Stimulated activated CD4-positive, alpha-beta T cell treated with anti-CD3 and anti-CD28 coated beads, Interleukin-12 subunit alpha, Interleukin-12 subunit beta, amount 100 ng/mL, for 48 hours (primary cell): ENCODE data around the gene CYTH3.
"Not testable (repeated sequence)": the region's sequence is repeated elsewhere in the genome, so short reads cannot be mapped to it uniquely, and the experiment has no call there.

ENCODE experiments used
- DNase-seq, 3 donors: peaks; one replicate each; pipeline ENCODE4 v3.0.0-alpha.2; 2020; ENCODE audit warnings: low read depth in 2 of 3, low spot score in 1 of 3

CYTH3 gene

GRCh38 chr7:6283391-6284054 is 11.1 kb upstream of the CYTH3 start:
- not testable (repeated sequence) for DNase-seq

GRCh38 chr7:6279937-6280336 is 7.5 kb upstream of the CYTH3 start:
- no peak for DNase-seq

- DNase-seq = no peak
Observed at GRCh38 chr7:6279341-6279740, 6.9 kb upstream of the CYTH3 start.

- DNase-seq = no peak
Observed at GRCh38 chr7:6278749-6279310, 6.4 kb upstream of the CYTH3 start.

- no peak for DNase-seq
Observed at GRCh38 chr7:6277476-6277875, 5.1 kb upstream of the CYTH3 start.

- no peak for DNase-seq
Observed at GRCh38 chr7:6276911-6277408, 4.5 kb upstream of the CYTH3 start.

- DNase-seq = no peak
Observed at GRCh38 chr7:6274743-6275142, 2.3 kb upstream of the CYTH3 start.

GRCh38 chr7:6273917-6274630 is 1.6 kb upstream of the CYTH3 start:
- no peak for DNase-seq

- no peak for DNase-seq
Observed at GRCh38 chr7:6273380-6273837, 985 bp upstream of the CYTH3 start.

- no peak for DNase-seq
Observed at GRCh38 chr7:6271694-6272440, 557 bp downstream of the CYTH3 start.

GRCh38 chr7:6271060-6271658 is 1.3 kb downstream of the CYTH3 start:
- DNase-seq = no peak

- no peak for DNase-seq
Observed at GRCh38 chr7:6269527-6269926, 2.9 kb downstream of the CYTH3 start.

- no peak for DNase-seq
Observed at GRCh38 chr7:6268907-6269306, 3.5 kb downstream of the CYTH3 start.

GRCh38 chr7:6268023-6268900 is 4.2 kb downstream of the CYTH3 start:
- DNase-seq = no peak

GRCh38 chr7:6266699-6267098 is 5.7 kb downstream of the CYTH3 start:
- no peak for DNase-seq

GRCh38 chr7:6262221-6262620 is 10.2 kb downstream of the CYTH3 start:
- no peak for DNase-seq

GRCh38 chr7:6261699-6262098 is 10.7 kb downstream of the CYTH3 start:
- no peak for DNase-seq

- no peak for DNase-seq
Observed at GRCh38 chr7:6260291-6261187, 11.9 kb downstream of the CYTH3 start.

- DNase-seq = no peak
Observed at GRCh38 chr7:6259257-6259656, 13.2 kb downstream of the CYTH3 start.
